Measurements from ENCODE around the gene C1D.

Gene C1D

GRCh38 chr2:67997903-67998302, 64.9 kb downstream of the C1D start:
- no peak for DNase-seq

DNA sequence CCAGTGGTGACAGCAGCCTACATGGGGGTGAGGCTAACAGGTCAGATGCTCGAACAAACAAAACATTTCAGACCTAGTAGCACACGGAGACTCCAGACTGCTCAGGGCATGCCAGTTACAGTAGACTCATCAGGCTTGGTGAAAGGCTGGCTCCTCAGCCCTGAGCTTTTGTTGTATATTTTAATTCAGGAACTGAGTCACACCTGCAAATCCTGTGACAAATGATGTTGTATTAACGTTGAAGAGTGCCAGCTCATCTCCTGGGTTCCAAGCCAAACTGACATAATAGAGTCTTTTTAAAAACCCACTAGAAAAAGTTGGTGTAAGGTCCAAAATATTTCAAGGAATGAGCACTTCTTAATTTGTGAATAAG, 65.3 kb downstream of the C1D start:
- no peak for DNase-seq

GRCh38 chr2:67996772-67997527, 65.9 kb downstream of the C1D start:
- no peak for DNase-seq

GRCh38 chr2:67994716-67995115, 68.1 kb downstream of the C1D start:
- DNase-seq, result no peak

DNA sequence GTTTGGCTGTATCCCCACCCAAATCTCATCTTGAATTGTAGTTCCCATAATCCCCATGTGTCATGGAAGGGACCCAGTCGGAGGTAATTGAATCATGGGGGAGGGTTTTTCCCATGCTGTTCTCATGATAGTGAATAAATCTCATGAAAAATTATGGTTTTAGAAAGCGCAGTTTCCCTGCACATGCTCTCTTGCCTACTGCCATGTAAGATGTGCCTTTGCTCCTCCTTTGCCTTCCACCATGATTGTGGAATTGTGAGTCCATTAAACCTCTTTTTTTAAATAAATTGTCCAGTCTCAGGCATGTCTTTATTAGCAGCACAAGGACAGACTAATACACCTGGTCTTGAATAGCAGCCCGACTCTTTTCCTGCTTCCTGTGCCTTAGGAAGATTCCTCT, 68.7 kb downstream of the C1D start:
- DNase-seq, result peak; percentile 28

DNA sequence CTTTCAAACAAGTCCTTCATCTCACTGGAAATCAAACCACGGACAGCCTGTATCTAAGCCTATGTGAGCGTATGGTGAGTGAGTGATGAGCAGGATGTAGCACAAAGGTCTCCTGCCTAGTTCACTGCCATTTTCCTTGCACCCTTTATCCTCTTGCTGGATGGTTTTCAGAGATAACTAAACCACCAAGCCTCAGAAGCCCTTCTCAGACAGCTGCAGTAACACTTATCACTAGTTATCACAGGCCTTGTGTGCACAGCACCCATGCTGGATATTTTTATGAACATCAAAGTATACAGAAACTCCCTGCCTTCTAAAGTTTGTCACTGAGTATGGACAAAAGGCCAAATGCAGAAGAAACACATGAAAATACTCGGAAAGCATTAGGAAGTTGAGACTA, 69.5 kb downstream of the C1D start:
- DNase-seq, result peak; percentile 94

GRCh38 chr2:67991456-67991855, 71.3 kb downstream of the C1D start:
- DNase-seq, result no peak
